Endothelial cell of umbilical vein (primary cell): ENCODE measurements around the gene SLC5A10. TPM values are rescaled to one million over a fixed set of nuclear protein-coding genes. Genes with fewer than 3 reads are reported as not detected.

Experiments used
- BruUV-seq: library from RNA; stranded (reverse); fragments of 400-500 nt; replicated peaks from 2 replicates; lab custom pipeline; 2021; lab: Mats Ljungman, UMichigan
- CTCF ChIA-PET: fragments of 300-600, 350-600 bp; sonication (Branson Sonifier 250); formaldehyde crosslinking; loops from one replicate; lab custom pipeline; 2021; ENCODE audit warnings: antibody characterized with exemption, inconsistent platforms; lab: Charles Lee
- POLR2A ChIA-PET: fragments of 300-600, 350-600 bp; sonication (Branson Sonifier 250); formaldehyde crosslinking; loops from one replicate; lab custom pipeline; 2021; ENCODE audit warnings: antibody characterized with exemption, inconsistent platforms; lab: Charles Lee
- DNase-seq: peaks from one replicate; pipeline ENCODE4 v3.0.0-alpha.2; 2011; ENCODE audit warnings: low read depth, low spot score
- FAIRE-seq: peaks from 2 replicates; lab custom pipeline; 2011; peaks lifted over from hg19 to GRCh38; lab: Jason Lieb, UNC
- H2AFZ ChIP-seq: 2 replicates; pipeline ENCODE4 v1.6.0; 2012; ENCODE audit warnings: low read depth, low read length, control low read depth, inconsistent platforms
- H3K27ac ChIP-seq: 2 replicates; pipeline ENCODE4 v1.5.1; 2011; ENCODE audit warnings: low read depth, mild to moderate bottlenecking, control low read depth, low read length, moderate library complexity; ENCODE audit not compliant: insufficient read depth
- H3K27me3 ChIP-seq, 2 experiments: 2 replicates each; pipeline versions ENCODE4 v1.6.0 to v1.6.1; 2011; ENCODE audit warnings: low read length in 2 of 2, mixed read lengths in 1 of 2; ENCODE audit not compliant: control insufficient read depth in 2 of 2, insufficient read depth in 2 of 2
- H3K36me3 ChIP-seq, 2 experiments: 2 replicates in 1 of 2; 3 replicates in 1 of 2; pipeline ENCODE4 v1.5.1; 2011; ENCODE audit warnings: low read length in 2 of 2, mild to moderate bottlenecking in 1 of 2, moderate library complexity in 1 of 2; ENCODE audit not compliant: control insufficient read depth in 2 of 2, insufficient read depth in 2 of 2; ENCODE audit errors: extremely low read depth in 1 of 2
- H3K4me1 ChIP-seq: 3 replicates; pipeline ENCODE4 v1.5.1; 2011; ENCODE audit warnings: mild to moderate bottlenecking, low read length; ENCODE audit not compliant: control insufficient read depth, insufficient read depth; ENCODE audit errors: extremely low read depth
- H3K4me2 ChIP-seq: 2 replicates; pipeline ENCODE4 v1.6.1; 2011; ENCODE audit warnings: low read length, control low read depth, mixed read lengths; ENCODE audit not compliant: insufficient read depth
- H3K4me3 ChIP-seq, 3 experiments: fragments of 200-600 bp in 1 of 3; sonication (generic), shearing (Covaris generic) in 1 of 3; replicated peaks in 1 of 3; 2 replicates each; pipeline ENCODE4 v1.5.1; 2011 to 2016; ENCODE audit warnings: control low read depth in 3 of 3, low read length in 3 of 3, mild to moderate bottlenecking in 2 of 3, inconsistent platforms in 1 of 3, low read depth in 1 of 3, moderate library complexity in 1 of 3; ENCODE audit not compliant: insufficient read depth in 1 of 3
- H3K79me2 ChIP-seq: 2 replicates; pipeline ENCODE4 v1.6.0; 2012; ENCODE audit warnings: low read length, inconsistent platforms; ENCODE audit not compliant: control insufficient read depth, insufficient read depth
- H3K9ac ChIP-seq: replicated peaks from 2 replicates; pipeline ENCODE3; 2011; ENCODE audit warnings: low read length, control low read depth; ENCODE audit not compliant: insufficient read depth; ENCODE audit errors: extremely low read depth
- H3K9me1 ChIP-seq: replicated peaks from 3 replicates; pipeline ENCODE4 v1.6.0; 2011; ENCODE audit warnings: mild to moderate bottlenecking, low read length; ENCODE audit not compliant: control insufficient read depth, insufficient read depth; ENCODE audit errors: extremely low read depth
- H3K9me3 ChIP-seq: replicated peaks from 2 replicates; pipeline ENCODE4 v1.5.1; 2012; ENCODE audit warnings: low read length, inconsistent platforms; ENCODE audit not compliant: control insufficient read depth, insufficient read depth
- H4K20me1 ChIP-seq: replicated peaks from 2 replicates; pipeline ENCODE3; 2011; ENCODE audit warnings: mild to moderate bottlenecking, low read length; ENCODE audit not compliant: control insufficient read depth, insufficient read depth; ENCODE audit errors: extremely low read depth
- CTCF ChIP-seq, 2 donors: IDR thresholded peaks; 1 replicate in 1 of 2; 2 replicates in 1 of 2; pipeline ENCODE4 v1.5.1; 2011; ENCODE audit warnings: low read length in 2 of 2, mild to moderate bottlenecking in 2 of 2, moderate library complexity in 2 of 2, control low read depth in 1 of 2, inconsistent platforms in 1 of 2, low read depth in 1 of 2; ENCODE audit not compliant: insufficient read depth in 1 of 2; ENCODE audit errors: extremely low read depth in 1 of 2
- EZH2 ChIP-seq: IDR thresholded peaks from 2 replicates; pipeline ENCODE4 v1.6.1; 2012; ENCODE audit warnings: borderline replicate concordance, low read depth, mild to moderate bottlenecking, moderate library complexity, low read length, inconsistent platforms; ENCODE audit not compliant: severe bottlenecking
- FOS ChIP-seq: IDR thresholded peaks from 2 replicates; pipeline ENCODE4 v1.6.1; 2011; ENCODE audit warnings: mild to moderate bottlenecking, low read length, moderate library complexity, borderline replicate concordance; ENCODE audit not compliant: insufficient read depth
- GATA2 ChIP-seq: IDR thresholded peaks from 2 replicates; pipeline ENCODE4 v1.7.0; 2011; ENCODE audit warnings: low read depth, mild to moderate bottlenecking, moderate library complexity, mixed read lengths, low read length; ENCODE audit not compliant: insufficient read length, insufficient read depth
- JUN ChIP-seq: IDR thresholded peaks from 2 replicates; pipeline ENCODE4 v1.6.1; 2011; ENCODE audit warnings: borderline replicate concordance, low read depth; ENCODE audit not compliant: insufficient read length, insufficient read depth
- MYC ChIP-seq: IDR thresholded peaks from one replicate; pipeline ENCODE4 v1.6.1; 2011; ENCODE audit warnings: mild to moderate bottlenecking, low read depth, low read length
- POLR2A ChIP-seq: IDR thresholded peaks from 2 replicates; pipeline ENCODE4 v1.6.1; 2012; ENCODE audit warnings: low read depth, mild to moderate bottlenecking, control low read depth, low read length
- POLR2AphosphoS5 ChIP-seq: IDR thresholded peaks from 2 replicates; pipeline ENCODE4 v1.6.1; 2012; ENCODE audit warnings: low read depth, mild to moderate bottlenecking, control low read depth, low read length, moderate library complexity; ENCODE audit not compliant: insufficient read depth
- dilution Hi-C: fragments of 300-500 bp; cut with MboI; formaldehyde crosslinking; loops from one replicate; pipeline ENCODE4 v1.15.0; 2019; ENCODE audit warnings: low sequenced_read_pairs; ENCODE audit not compliant: extremely low pct_ligation_motif_present
- intact Hi-C: fragments of 100-400 bp; cut with micrococcal nuclease; formaldehyde crosslinking; loops from one replicate; pipeline ENCODE4 v1.10.0; 2022
- polyA plus RNA-seq, 4 experiments: library from polyadenylated mRNA; depleted of rRNA in 3 of 4; stranded (reverse) in 3 of 4; unstranded in 1 of 4; fragments of >200 nt; gene quantifications; 2 replicates each; pipeline versions ENCODE4 v1.2.1 to v1.2.3, GENCODE V29; 2011 to 2012; ENCODE audit warnings: missing spikeins in 1 of 4
- total RNA-seq: library from RNA; stranded (reverse); gene quantifications from 2 replicates; pipeline ENCODE4 v1.2.3, GENCODE V29; 2021

Gene SLC5A10
- total and polyA plus RNA-seq, 2 donors (not counting 3 experiments of a cell fraction or from before 2014, with no cell fraction given), result not detected

GRCh38 chr17:18925187-18925586 is 26.8 kb upstream of the SLC5A10 start:
- Histone ChIP-seq H3K79me2 (peaks cover 2% of the 10 kb centered on the region), H2AFZ (no peak overlapping the region), H3K27me3 (no peaks in the 10 kb centered on the region), H3K4me3 (no peak overlapping the region), H3K9ac (no peak overlapping the region), H3K4me2 (no peak overlapping the region), H4K20me1 (no peaks in the 10 kb centered on the region), H3K4me1 (peaks cover 15% of the 10 kb centered on the region), H3K36me3 (peaks cover 0 to 6% of the 10 kb centered on the region in 2 experiments), H3K27ac (no peak overlapping the region), H3K9me1 (no peaks in the 10 kb centered on the region), H3K9me3 (no peaks in the 10 kb centered on the region)
- BruUV-seq, result no TSS peak
- intact Hi-C loops (no loop called here), dilution Hi-C loops (no loop called here)
- ChIA-PET POLR2A (no interaction called here), CTCF (no interaction called here)
- TF ChIP-seq POLR2A (no peak), JUN (no peak), FOS (no peak), POLR2AphosphoS5 (no peak), MYC (no peak), EZH2 (no peak), GATA2 (no peak), CTCF (IDR thresholded peaks at IDR 0.05; ENCODE audit: extremely low read depth in 1 of 2, insufficient read depth in 1 of 2, low read depth in 1 of 2, low read length in 2 of 2) (no peak)
- FAIRE-seq (no peak), DNase-seq (no peak)
